SK-N-DZ (cell line): ENCODE measurements around the gene PACSIN2.

ENCODE experiments used
- DNase-seq: peaks from one replicate; pipeline ENCODE4 v3.0.0-alpha.2; 2015; ENCODE audit warnings: low spot score

The PACSIN2 gene

DNA sequence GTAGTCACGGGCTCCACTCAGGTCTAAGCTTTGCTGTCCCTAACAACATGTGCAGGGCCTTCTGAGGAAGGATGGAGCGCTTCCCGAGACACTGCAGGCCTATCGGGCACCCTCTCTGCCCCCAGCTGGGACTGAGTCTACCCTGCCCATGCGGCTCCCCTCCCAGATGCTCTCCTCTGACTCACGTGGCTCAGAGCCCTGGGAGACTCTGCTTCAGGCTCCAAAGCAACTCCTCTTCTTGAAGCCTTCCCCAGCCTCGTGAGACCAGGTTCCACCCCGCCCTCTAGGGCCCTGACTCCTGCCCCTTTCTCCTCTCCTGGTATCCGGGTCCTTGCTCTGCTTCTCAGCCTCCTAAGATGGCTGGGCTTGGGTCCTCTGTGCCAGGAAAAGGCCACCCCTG, 129.5 kb downstream of the PACSIN2 start:
- no peak for DNase-seq

DNA sequence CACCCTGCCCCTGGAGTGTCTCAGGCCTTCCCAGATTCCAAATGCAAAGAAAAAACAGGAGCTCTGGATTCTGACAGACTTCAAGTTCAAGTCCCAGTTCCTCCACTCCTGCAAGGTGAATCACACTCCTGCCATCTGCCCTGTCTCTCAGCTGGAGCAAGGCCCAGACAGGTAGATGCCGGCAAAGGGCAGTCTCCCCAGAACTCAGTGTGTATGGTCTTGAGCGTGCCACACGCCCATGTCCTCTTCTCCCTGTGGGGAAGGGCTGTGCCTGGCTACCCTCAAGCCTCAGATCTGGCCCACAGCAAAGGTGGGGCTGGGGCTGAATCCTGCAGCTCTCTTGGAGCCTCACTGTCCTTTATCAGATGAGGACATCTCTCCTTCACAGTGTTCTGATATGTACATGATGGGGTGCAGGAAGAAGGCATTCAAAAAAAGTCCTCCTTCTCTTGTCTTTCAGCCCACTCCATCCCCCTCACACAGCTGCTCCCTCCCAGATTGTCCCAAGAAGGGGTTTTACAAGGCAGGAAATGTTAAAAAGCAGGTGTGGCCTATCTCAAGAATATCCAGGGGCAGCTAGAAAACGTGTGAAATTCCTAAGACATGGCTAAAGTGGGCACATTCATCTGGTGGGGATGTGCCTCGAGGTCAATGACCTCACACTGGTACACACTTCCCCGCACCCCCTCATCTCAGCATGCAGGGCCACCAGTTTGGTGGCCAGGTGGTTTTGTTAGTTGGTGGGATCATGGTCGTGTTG, 130.2 kb downstream of the PACSIN2 start:
- no peak for DNase-seq

DNA sequence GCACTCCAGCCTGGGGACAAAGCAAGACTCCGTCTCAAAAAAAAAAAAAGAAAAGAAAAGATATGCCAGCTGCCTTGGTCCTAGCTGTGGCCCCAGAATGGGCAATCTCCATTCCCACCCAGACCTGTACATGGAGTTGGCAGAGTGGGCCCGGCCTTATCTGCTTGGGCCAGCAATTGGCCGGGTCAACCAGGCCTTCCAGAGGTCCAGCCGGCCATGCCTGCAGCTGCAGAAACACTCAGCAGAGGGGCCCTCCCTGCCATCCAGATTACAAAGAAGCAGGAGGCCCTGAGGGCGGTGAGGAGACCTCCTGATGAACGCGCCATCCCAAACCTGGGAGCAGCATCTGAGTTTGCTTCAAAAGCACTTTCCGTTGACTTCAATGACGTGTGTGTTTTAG, 131.0 kb downstream of the PACSIN2 start:
- DNase-seq, result no peak

DNA sequence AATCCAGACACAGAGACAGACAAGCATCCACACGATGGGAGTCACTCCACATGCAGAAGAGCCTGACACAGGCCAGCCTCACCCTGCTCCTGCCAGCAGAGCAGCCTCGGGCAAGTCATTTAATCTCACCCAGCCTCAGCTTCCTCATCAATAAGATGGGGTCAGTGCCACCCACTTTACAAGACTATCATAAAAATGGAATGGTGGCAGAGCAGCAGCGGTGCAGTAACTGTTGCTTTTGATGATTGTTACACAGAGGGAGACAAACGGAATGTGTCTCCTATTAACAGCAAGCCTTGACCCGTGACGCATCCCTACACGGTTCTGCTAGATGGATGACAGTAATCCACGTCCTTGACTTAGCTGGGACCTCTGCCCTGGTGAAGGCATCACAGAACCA, 131.8 kb downstream of the PACSIN2 start:
- DNase-seq, result no peak

DNA sequence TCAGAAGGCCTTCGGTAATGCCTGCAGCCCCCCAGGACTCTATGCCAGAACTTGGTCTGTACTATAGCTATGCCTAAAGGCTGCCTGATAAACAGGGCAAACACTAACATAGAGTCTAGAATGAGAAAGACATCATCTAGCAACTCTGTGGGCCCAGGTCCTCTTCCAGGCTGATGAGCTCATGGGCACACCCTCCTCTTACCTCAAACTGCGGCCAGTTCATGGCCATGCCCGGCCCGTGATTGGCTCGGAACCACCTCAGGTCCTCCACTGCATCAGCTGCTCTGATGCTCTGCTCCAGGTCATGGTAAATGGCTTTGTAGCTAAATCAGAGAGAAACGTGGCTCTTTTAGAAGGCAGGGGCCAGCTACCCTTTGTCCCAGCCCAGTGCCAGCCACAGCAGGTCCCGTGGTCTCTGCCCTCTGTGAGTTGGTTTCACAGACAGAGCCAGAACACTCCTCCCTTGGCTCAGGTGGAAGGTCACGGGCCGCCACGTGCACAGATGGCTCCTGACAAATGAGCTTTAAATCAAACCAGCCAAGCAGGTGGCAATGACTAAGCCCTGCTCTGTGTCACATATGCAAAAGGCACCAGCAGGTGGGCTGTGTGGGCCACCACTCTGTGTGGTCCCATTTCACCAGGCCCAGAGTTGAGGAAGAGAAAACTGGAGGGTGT, 132.8 kb downstream of the PACSIN2 start:
- no peak for DNase-seq

DNA sequence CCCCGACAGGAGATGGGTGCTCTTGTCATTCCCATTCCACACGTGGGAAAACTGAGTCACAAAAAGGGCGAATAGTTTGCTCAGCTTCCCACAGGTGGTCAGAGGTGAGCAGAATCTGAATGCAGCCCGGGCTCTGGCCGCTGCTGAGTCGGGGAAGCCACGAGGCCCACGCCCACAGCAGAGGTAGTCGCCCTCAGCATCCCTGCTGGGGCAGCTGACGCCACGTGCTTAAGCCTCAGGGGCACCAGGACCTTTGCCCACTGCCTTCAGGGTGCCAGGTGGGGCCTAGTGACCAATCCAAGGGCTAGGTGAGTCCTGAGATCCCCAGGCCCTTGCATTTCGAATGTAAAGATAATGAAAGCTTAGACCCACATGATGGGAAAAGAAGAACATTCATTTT, 133.7 kb downstream of the PACSIN2 start:
- no peak for DNase-seq

DNA sequence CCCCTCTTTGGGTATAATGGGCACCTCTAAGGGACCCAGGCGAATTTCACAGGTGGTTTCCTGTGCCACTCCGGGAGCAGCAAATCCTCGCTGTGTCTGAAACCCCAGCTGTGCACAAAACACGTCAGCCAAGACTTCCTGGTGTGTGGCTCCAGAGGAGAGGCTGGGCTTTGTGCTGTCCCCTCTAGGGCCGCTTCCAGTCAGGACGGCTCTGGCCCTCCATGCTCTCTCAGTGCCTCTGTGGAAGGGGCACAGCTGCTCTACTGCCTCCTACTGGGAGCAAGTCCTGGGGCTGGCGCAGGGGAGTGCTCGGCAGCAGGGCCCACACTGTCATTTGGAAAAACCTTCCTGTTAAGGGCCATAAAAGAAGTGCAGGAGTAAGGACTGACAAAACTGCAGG, 134.1 kb downstream of the PACSIN2 start:
- no peak for DNase-seq

DNA sequence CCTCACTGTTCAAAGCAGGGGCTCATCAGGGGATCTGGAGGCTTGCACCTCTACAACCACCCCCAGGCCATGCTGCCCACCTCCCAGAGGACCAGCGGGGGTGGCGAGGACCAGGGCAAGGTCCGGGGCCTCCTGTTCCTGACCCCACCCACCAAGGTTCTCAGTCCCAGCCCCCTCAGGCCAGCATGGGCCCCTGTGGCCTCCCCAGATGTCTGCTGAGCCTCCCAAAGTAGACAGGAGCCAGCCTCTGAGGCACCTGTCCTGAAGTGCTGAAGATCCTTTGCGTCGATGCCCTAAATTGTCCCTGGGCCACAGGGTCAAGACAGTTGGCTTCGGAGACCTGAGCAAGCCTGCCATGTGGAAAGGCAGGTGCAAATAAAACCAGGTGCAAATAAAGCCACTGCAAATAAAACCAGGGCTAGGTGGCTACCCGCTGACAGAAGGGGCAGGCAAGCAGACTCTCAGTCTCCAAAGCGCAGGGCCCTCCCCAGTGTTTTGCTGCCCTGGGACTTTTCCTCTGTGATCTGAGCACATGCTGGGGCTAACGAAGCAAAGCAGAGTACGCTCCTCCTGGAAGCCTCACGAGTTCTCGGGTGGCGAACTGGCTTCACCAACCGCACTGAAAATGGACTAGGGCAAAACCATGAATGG, 135.5 kb downstream of the PACSIN2 start:
- no peak for DNase-seq

DNA sequence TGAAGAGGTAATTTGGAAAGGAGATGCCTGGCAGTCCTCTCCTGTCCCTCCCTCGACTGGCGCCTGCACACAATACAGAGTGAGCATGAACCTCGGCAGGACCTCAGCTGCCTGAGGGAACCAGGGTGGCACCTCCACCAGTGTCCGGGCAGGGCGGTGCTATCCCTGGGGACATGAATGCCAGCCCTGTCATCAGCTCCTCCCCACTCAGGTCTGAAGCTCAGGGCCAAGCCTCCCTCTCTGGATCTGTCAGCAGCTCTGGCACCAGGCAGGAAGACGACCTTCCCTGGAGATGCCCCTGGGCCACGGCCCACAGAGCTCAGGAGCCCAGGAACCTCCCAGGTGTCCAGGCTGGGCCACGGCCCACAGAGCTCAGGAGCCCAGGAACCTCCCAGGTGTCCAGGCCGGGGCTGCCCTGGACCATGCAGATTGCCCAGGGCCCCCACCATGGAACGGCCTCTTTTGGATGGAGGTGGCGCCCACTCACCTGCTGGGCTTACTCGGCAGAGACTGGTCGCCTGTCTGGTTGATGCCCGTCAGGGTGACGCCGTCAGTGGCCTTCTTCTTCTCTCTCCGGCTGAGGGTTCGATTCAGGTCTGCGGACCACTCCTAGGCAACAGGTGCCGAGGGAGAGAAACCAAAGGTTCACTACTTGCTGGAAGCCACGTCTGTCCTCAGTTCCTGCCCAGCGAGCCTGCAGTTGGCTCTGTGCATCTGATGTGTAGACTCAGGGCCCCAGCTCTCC, 136.2 kb downstream of the PACSIN2 start:
- DNase-seq, result no peak

DNA sequence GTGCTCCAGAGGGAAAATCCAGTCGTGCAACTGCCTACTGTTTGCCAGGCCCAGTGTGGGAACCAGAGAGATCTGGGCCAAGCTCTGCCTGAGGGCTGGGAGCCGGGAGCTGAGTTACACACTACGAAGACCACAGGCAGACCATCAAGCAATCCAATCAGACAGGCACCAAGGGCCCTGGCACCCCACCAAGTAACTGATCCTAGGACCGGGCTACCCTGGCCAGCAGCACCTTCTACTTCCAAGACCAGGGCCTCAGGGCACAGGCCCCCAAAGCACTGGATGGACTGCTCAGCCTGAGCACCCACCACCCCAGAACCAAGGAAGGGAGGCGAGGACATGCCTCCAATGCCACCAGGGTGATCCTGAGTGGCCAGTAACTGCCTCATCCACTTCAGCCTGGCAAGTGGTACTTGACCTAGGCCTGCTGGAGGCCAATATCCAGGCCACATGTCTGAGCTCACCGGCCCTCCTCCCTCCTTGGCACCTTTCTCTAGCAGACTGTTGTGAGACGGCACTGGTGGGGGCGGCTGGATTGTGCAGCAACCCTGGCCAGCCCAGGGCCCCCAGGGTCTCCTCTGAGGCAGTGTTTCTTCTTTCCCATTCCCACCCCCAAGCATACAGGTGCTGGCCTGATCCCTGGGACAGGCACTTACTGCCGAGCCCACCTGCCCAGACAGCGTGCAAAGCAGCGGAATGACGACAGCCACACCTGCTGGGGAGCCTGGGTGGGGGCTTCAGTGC, 137.2 kb downstream of the PACSIN2 start:
- no peak for DNase-seq

DNA sequence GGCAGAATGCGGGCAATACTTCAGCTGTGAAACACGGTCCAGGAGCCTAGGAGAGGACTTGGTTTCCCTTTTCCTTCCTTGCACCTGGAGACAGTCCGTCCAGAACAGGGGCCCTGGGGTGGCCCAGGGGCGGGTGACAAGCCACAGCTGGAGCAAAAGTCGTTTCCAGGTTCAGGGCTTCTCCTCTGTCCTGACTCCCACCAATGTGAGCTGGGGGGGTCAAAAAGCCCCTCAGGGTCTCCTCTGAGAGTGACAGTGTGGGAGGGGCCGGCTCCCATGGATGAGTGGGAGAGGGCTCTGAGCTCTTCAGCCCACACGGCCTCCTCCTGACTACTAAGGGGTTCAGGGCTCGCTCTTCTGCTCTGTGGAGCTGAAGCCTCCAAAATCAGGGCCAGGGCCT, 137.8 kb downstream of the PACSIN2 start:
- no peak for DNase-seq

DNA sequence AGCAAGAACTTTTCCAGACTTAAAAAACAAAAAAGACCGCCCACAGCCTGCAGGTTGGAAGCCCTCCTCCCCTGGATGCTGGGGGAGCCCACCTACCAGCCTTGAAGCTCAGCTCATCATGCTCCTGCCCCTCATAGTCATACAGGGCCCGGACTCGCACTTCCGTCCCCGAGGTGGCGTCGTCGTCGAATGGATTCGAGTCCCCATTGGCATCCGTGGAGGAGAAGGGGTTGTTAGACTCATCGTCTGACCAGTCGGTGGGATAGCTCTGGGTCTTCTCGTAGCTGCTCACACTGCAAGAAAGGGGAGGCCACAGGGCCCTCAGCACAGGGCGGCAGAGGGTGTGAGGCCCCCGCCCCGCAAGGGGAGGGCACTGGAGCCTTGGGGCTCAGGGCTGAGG, 138.9 kb downstream of the PACSIN2 start:
- DNase-seq, result no peak

DNA sequence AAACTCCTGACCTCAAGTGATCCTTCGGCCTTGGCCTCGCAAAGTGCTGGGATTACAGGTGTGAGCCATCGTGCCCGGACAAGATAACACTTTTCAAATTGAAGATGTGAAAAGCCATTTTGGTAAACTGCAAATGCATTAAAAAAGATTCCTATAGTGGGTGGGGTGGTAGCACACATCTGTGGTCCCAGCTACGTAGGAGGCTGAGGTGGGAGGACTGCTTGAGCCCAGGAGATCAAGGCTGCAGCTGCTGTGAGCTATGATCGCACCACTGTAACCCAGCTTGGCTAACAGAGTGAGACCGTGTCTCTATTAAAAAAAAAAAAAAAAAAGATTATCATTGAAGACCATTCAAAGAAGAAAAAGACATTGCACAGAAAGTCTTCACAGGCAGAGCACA, 140.9 kb downstream of the PACSIN2 start:
- no peak for DNase-seq

DNA sequence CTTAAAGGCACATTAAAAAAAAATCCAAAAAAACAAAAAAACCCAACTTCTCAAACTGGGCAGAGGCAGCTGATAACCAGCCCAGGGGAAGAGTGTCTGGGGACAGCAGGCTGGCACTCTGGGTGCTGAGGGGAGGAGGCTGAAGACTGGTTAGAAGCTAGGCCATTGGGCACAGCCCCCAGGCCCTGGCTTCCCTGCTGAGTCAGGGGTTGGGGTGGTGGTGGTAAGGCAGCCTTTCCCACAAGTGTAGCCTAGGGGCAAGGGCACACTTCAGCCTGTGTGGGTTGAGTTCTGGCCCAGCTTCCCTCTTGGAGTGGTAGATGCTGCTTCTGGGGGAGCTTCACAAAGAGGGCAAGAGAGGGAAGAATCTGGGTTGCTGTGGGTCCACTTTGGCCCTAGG, 141.6 kb downstream of the PACSIN2 start:
- no peak for DNase-seq

DNA sequence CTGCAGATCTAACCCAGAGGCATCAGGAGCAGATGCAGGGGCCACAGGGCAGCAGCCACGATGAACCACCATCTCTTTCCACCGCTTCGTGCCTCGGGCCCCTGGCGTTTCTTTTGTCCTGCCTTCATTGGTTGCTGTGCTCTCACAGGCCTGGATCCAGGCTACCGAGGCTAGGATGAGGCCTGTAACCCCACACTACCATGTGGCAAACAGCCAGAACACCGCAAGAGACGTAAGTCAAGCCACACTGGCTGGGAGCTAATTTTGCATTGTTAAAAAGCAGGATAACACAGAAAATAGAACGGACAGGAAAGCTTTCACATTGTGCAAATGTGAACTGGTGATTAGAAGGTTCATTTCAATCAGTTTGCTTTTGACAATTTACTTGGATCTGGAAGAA, 142.1 kb downstream of the PACSIN2 start:
- DNase-seq, result no peak

DNA sequence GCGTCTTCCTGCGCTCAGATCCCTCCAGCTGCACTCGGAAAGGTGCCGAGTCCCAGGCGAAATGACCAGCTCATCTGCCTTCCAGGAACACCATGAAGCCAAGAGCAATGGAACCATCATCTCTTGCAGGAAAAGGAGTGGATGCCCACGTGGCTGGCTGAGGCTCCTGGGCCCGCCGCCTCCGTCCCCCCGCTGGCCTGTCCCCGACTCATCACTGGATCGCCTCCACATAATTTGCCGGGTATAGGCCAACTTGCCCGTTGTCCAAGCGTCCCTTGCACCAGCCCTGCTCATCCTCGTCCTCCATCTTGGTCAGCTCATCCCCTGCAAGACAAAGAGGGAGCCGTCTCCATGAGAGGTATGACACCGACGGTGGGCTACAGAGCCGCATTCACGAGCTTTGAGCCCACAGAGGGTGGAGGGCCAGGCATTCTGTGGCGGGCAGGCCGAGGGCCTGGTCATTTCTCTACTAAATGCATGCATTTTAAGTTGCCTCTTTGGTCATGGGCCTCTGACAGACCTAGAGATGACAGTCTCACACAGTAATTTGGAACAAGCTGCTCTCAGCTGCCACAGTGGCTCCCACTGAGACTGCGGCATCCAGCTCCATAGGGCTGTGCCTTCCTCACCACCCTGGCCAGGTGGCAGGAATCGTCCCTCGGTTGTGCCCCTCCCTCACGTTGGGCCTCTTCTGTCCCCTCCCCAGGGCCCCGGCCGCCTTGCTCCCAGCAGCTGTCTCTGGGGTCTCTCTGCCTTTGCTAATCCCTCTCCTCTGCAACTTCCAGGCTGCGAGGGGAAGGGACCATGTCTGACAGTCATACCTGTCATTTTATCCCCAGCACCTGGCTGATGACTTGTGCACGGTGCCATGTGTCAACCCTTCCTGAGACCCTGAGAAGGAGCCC, 143.6 kb downstream of the PACSIN2 start:
- DNase-seq, result no peak

DNA sequence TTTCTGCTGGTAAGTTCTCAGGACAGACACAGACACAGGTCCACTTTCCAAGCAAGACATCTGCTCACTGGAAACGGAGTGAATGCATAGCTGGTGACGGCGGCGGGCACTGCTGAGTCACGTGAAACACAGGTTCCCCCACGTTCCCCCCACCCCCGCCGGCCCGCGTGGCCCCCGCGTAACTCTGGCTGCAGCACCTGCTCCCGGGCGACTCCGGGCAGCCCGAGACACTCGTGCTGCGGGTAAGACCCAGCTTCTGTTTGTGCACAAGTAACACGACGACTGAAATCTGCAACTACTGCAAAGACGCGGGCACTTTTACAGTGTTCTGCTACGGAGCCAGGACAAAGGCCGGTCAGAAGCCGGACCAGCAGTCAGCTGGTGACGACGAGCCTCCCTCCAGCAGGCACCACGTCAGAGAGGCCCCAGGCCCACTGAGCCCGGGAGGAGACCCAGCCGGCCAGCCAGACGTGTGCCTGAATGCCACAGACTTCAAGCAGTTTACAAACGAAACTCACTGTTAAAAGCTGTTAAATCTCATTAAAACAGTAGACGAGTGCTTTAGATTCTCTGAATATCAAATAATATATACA, 145.0 kb downstream of the PACSIN2 start:
- no peak for DNase-seq

DNA sequence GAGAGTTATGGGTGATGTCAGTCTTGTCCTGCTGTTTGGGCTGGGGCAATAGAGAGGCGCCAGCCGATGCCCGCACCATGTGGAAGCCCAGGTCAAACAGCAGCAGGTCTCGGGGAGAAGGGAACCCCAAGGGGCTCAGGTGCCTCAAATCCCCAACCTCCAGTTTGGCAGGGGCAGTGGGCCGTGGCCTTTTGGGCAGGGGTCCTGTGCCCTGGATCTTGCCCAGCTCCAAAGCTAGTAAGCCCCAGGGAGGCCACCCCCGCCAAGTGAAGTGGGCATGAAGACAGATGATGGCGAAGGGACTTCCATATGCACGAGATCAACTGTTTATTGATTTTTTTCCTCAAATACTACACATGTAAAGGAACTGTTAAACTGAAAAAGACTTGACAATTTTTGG, 145.5 kb downstream of the PACSIN2 start:
- DNase-seq, result no peak

DNA sequence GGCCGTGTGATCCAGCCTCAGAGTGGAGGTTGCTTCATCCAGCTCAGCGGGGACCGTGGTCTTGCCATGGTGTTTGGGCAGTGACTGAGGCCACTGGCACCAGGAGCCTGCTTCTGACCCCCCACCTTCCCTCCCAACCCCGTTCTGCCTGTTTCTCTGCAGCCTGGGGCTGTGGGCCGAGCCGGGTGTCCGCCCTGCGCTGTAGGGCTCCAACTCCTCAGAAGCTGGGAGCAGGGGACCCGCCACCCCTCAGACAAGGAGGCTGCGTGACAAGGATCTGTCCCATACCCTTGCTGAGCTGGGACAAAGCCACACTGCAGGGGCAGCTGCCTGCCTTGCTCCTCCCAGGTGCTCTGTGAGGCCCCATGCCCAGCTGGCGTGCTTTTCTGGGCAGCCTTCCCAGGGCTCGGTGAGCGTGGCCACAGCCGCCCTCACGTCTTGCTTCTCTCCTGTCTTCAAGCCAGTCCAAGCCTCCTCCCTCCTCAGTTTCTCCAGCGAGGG, 146.1 kb downstream of the PACSIN2 start:
- DNase-seq, result no peak

DNA sequence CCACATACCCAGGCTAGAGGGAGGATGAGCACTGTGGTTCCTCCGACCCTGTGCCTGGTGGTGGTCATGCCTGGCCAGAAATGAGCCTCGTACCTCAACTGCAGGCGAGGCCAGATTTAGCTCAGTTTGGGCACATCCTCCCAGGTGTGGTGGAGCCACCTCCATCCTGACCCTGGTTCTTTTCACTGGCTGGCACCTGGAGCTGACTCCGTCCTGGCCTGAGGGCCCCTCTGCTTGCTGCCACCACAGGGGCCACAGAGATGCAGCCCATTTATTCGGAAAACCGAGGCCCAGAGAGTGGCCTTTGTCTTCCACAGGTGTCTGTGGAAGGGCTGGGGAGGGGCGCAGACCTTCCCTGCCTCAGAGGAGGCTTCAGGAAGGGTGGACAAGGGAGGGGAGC, 148.8 kb downstream of the PACSIN2 start:
- DNase-seq, result no peak
